ENCODE measurements around the gene TNFAIP1.
A peak's percentile ranks its signal among the peaks of the same experiment; 100 is the strongest.

Gene TNFAIP1

DNA sequence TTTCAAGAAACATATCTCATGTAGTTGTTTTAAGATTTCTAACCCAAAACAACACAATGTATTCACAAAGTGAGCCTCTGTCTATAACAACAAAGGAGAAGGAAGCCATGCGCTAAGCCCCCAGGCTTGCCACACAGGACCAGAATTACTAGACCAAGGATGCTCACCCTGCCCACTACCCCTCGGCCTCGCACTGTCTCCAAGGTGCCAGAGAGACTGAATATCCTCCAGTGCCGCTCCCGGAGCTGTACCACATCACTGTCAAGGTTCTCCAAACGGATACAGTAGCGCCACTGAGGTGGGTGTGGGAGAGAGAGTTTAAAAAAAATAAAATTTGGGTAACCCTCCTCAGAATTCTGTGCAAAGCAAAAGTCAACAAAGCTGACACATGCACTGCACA, 14.7 kb downstream of the TNFAIP1 start:
- DNase-seq: no peak
- Histone ChIP-seq H3K4me1 (peaks cover 0 to 28% (median 16%) of the 10 kb centered on the region in 4 donors), H3K27ac (no peak overlapping the region), H3K27me3 (no peaks in the 10 kb centered on the region), H3K4me3 (no peak overlapping the region), H3K36me3 (peaks cover 48 to 100% (median 96%) of the 10 kb centered on the region in 3 donors), H3K9me3 (no peaks in the 10 kb centered on the region)
- TF ChIP-seq, protein P1, sequence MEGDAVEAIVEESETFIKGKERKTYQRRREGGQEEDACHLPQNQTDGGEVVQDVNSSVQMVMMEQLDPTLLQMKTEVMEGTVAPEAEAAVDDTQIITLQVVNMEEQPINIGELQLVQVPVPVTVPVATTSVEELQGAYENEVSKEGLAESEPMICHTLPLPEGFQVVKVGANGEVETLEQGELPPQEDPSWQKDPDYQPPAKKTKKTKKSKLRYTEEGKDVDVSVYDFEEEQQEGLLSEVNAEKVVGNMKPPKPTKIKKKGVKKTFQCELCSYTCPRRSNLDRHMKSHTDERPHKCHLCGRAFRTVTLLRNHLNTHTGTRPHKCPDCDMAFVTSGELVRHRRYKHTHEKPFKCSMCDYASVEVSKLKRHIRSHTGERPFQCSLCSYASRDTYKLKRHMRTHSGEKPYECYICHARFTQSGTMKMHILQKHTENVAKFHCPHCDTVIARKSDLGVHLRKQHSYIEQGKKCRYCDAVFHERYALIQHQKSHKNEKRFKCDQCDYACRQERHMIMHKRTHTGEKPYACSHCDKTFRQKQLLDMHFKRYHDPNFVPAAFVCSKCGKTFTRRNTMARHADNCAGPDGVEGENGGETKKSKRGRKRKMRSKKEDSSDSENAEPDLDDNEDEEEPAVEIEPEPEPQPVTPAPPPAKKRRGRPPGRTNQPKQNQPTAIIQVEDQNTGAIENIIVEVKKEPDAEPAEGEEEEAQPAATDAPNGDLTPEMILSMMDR (IDR thresholded peaks at IDR 0.05): no peak
- intact Hi-C loops (cut with DNase I; ENCODE audit: low total_unique reads): no loop called here

DNA sequence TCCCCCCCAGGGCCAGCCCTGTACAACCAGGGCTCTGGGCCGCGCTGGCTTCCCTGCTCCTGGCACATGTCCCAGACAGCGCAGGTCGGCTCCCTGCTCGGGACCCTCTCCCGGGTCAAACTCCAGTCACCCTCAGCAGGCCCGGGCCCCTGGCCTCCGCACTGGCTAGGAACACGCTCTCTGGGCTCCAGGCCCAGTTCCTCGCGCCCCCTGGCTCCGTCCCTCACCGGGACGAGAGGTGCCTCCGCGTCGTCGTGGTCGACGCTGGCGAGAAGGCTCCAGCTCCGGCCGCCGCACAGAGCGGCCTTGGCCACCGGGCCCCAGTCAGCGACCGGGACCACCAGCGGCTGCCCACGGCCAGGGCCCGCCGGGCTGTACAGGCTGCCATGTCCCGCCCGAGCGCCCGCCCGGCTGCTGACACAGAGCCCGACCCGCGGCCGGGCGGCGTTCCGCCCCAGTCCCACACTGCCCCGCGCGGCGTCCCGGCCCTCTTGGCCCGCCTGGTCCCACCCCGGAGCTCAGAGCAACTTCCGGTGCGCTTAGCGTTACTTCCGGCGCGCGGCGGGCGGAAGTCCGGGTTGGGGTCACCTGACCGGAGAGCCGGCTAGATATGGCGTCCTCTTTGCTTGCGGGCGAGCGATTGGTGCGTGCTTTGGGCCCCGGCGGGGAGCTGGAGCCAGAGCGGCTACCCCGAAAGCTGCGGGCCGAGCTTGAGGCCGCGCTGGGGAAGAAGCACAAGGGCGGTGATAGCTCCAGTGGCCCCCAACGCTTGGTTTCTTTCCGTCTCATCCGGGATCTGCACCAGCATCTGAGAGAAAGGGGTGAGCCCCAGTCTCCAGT, 21.7 kb downstream of the TNFAIP1 start, which contains the start of gene POLDIP2:
TSS of gene POLDIP2 (minus strand) at position 467 of the 840 bp plus-strand sequence. CDS start at position 388, 79 bp downstream.
- Histone ChIP-seq H3K27me3 (no peaks in the 10 kb centered on the region), H3K27ac (peak within 1 kb of the TSS; percentile 82 to 93), H3K9me3 (no peaks in the 10 kb centered on the region), H3K4me1 (peaks cover 0 to 32% (median 25%) of the 10 kb centered on the region in 4 donors), H3K36me3 (peaks cover 53 to 67% (median 58%) of the 10 kb centered on the region in 3 donors), H3K4me3 (peak within 1 kb of the TSS; percentile 69 to 87)
- intact Hi-C loops (cut with DNase I; ENCODE audit: low total_unique reads): no loop called here
- peak; percentile 91 to 97 for DNase-seq
- TF ChIP-seq, protein P1 (IDR thresholded peaks at IDR 0.05): no peak

DNA sequence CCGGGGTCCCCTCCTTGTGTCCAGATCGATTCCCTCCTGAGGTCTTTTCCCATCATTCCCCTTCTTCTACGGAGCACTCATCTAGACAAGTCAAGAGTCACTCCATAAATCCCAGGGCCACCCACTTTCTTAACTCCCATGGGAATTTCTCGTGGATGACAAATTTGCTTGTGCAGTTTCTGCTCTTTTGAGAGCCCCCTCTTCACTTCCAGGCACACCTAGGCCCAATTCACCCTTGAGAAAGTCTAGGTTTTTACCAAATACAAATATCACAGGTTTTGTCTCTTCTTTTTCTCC, 22.3 kb downstream of the TNFAIP1 start:
- H3K27ac ChIP-seq: peak overlapping the region; percentile 82 to 93
- H3K27me3 ChIP-seq: no peaks in the 10 kb centered on the region
- H3K4me1 ChIP-seq: peaks cover 0 to 32% (median 25%) of the 10 kb centered on the region in 4 donors
- TF ChIP-seq, protein P1 (IDR thresholded peaks at IDR 0.05): no peak
- intact Hi-C loops (cut with DNase I; ENCODE audit: low total_unique reads): no loop called here
- no peaks in the 10 kb centered on the region for H3K9me3 ChIP-seq
- peaks cover 53 to 67% (median 58%) of the 10 kb centered on the region in 3 donors for H3K36me3 ChIP-seq
- peak overlapping the region; percentile 69 to 87 for H3K4me3 ChIP-seq
- no peak for DNase-seq

DNA sequence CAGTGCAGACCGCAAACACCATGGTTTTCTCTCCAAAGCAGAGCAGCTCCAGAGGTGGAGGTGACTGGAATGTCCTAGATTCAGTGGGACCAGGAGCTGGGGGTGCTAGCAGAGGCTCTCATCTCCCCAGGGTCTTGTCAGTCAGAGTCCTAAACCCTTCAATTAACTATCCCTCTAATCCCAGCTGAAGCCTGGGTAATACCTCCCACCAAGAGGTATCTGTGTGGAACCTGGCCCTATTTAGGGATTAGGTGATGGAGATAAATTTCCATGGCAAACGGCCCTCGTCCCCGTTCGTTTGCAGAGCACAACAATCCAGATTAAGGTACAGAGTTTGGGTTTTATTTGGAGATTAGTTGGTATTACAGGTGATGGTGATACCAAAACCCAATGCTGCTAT, 27.6 kb downstream of the TNFAIP1 start:
- Histone ChIP-seq H3K27ac (no peak overlapping the region), H3K4me3 (no peak overlapping the region), H3K4me1 (peaks cover 0 to 8% (median 6%) of the 10 kb centered on the region in 4 donors), H3K9me3 (no peaks in the 10 kb centered on the region), H3K27me3 (no peaks in the 10 kb centered on the region), H3K36me3 (peaks cover 40 to 80% (median 58%) of the 10 kb centered on the region in 3 donors)
- intact Hi-C loops (cut with DNase I; ENCODE audit: low total_unique reads): no loop called here
- TF ChIP-seq, protein P1 (IDR thresholded peaks at IDR 0.05): no peak
- DNase-seq: no peak

DNA sequence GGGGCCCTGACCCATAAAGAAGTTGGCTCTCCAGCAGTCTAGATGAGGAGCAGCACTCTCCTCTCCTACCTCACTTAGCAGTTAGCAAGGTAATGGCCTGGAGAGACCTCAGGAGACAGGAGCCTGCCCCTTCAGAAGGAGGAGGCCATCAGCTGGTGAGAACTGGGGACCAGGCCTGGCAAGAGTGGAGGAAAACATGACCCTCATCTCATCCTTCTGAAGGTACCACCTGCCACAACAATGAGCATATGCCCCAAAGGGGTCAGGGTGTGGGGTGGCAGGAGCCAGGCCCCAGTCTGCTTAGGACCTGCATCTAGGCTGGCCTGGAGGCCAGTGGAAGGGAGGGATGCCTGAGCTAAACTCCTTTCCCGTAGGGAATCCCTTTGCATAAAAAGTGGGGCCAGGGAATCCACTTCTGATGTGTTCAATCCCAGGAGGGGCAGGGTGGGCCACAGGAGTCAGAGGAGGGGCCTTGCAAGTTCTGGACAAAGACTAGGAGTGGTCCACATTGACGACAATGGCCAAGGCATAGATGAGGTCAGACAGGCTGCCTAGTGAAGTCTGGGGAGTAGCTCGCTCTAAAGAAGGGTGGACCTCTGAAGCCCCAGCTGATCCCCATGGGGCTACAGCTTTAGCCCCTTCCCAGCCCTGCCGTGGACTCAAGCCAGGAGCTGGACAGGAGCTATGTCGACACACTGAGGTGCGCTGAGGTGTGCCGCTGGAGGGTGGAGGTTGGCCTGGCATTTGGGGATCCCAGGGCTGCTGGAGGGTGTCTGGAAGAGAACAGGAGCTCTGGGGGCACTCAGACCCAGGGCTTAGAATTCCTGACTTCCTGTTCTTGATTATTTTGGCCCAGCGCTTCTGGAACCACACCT, 28.5 kb downstream of the TNFAIP1 start:
- Histone ChIP-seq H3K36me3 (peaks cover 40 to 79% (median 58%) of the 10 kb centered on the region in 3 donors), H3K4me1 (no peaks in the 10 kb centered on the region), H3K9me3 (no peaks in the 10 kb centered on the region), H3K4me3 (no peak overlapping the region), H3K27ac (no peak overlapping the region), H3K27me3 (no peaks in the 10 kb centered on the region)
- DNase-seq: no peak
- intact Hi-C loops (cut with DNase I; ENCODE audit: low total_unique reads): no loop called here
- TF ChIP-seq, protein P1 (IDR thresholded peaks at IDR 0.05): no peak

Measured in tibial artery (tissue), 4 donors.